ENCODE data around the gene MITF.

Gene MITF

DNA sequence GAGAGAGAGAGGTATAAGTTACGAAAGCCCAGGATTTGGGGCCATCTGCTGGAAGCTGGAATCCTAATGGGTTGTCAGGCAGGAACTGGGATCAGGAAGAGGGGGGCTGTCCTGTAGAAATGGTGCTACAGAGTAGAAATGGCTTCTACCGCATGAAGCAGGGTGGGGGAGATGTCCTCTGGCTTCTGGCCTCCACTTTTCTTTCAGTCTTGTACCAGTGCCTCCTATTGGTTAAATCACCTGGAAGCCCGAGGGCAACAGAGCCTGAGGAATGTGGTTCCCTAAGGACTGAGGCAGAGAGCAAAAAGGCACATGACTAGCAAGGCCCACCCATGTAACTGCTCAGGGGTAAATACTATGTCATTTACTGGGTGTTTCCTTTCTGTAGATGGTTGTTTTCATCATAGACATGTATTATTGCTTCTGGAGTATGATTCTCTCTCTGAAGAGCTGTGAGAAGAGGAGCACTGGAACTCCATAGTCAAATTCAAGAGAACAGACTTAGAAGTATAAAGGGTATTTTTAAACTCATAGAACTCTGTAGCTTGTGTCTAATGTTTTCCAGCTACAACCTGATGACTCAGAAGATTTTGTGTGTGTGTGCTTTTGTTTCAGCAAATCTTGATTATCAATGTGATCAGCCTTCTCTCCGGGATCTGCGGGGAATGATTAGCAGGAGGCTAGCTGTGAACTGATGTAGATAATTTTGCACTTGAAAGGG lies 20.2 kb upstream of the MITF start:
- Mint-ChIP-seq H3K27ac (no peak overlapping the region), H3K36me3 (ENCODE audit: low read depth) (no peaks in the 10 kb centered on the region), H3K4me1 (ENCODE audit: low read depth) (no peaks in the 10 kb centered on the region), H3K4me3 (no peak overlapping the region), H3K9me3 (no peaks in the 10 kb centered on the region), H3K27me3 (ENCODE audit: low read depth) (no peaks in the 10 kb centered on the region)

DNA sequence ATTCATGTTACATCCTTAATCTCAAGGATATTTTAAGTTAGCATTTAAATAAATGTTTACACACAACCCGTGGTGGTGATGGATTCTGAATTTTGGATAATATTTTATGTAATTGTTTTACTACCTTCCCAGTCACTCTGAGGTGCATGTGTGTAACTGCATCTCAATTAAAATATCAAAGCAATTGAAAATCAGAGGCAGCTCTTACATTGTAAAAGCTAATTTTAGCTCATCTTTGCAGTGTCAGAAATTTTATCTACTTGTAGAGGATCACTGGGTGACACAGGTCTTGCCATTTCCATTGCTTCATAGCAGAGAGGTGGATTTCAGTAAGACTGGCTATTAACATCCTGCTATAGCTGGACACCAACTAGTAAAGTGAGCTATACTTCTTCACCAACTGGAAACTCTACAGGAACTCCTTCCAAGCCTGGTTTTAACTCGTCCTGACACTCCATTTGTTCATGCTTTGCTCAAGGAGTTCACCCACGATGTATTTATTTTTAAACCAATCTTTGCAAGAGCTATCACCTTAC lies 19.6 kb upstream of the MITF start:
- H3K4me1 Mint-ChIP-seq (ENCODE audit: low read depth) = no peaks in the 10 kb centered on the region
- no peak overlapping the region for H3K27ac Mint-ChIP-seq
- H3K36me3 Mint-ChIP-seq (ENCODE audit: low read depth) = no peaks in the 10 kb centered on the region
- H3K27me3 Mint-ChIP-seq (ENCODE audit: low read depth) = no peaks in the 10 kb centered on the region
- H3K4me3 Mint-ChIP-seq = no peak overlapping the region
- H3K9me3 Mint-ChIP-seq = no peaks in the 10 kb centered on the region

DNA sequence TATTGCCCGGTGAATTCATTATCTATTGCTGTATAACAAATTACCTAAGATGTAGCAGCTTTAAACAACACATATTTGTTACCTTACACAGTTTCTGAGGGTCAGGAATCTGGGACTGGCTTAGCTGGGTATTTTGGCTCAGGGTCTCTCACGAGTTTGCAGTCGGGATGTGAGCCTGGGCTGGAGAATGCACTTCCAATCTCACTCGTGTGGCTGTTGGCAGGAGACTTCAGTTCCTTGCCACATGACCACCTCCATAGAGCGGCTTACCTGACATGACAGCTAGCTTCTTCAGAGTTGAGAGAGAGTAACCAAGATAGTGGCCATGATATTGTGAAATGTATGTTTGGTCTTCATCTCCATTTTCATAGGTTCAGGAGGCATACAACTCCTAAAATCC lies 18.4 kb upstream of the MITF start:
- Mint-ChIP-seq H3K36me3 (ENCODE audit: low read depth) (no peaks in the 10 kb centered on the region), H3K27me3 (ENCODE audit: low read depth) (peaks cover 3% of the 10 kb centered on the region), H3K4me1 (ENCODE audit: low read depth) (no peaks in the 10 kb centered on the region), H3K4me3 (no peak overlapping the region), H3K27ac (no peak overlapping the region), H3K9me3 (no peaks in the 10 kb centered on the region)

DNA sequence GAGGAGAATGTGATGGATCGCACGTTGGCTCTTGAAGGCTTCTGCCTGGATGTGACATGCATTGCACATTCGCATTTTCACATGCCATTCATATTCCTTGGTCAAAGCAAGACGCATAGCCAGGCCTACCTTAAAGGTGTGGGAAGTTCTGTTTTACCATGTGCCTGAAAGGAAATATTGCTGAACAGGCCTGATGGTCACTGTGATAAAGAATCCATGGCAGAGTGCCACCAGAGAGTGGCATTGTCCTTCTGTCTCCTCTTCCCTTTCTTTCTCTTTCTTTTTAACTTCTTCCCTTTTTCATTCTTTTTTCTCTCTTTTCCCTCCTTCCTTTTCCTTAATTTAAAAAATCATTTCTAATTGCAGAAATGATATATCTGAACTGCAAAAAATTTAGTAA lies 15.9 kb upstream of the MITF start:
- no peaks in the 10 kb centered on the region for H3K4me1 Mint-ChIP-seq (ENCODE audit: low read depth)
- H3K27ac Mint-ChIP-seq = no peak overlapping the region
- no peaks in the 10 kb centered on the region for H3K9me3 Mint-ChIP-seq
- H3K36me3 Mint-ChIP-seq (ENCODE audit: low read depth) = no peaks in the 10 kb centered on the region
- peaks cover 3% of the 10 kb centered on the region for H3K27me3 Mint-ChIP-seq (ENCODE audit: low read depth)
- no peak overlapping the region for H3K4me3 Mint-ChIP-seq

DNA sequence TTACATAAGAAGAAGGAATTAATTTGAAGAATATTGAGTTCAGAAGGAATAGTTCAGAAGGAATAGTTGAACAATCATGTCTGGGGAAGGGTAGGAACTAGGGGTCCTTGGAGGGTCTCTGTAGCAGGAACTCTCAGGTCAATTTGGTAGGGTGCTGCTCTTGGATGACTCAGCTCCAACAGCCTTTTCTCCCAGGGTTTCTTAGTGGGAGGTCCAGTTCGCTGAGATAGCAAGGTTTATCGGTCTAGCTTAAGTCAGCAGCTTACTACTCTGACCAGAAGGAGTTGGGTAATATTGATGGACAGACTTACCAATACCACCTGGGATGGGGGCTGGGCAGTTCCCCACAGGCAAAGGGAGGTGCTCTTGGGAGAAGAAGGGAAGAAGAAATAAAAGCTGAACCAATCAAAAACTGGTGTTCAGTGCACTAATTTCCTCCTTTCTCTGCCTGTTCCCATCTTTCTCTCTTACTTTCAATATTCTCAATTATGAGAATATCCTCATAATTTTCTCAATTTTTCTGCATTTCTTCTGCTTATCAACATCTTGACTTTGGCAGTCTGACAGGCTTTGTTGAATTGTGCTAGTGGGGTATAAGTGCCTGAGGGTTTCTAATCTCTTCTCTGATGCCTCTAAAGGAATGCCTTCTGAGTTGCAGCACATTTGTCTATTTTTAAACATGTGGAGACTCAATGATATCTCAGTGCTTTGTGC lies 14.4 kb upstream of the MITF start:
- Mint-ChIP-seq H3K9me3 (no peaks in the 10 kb centered on the region), H3K4me1 (ENCODE audit: low read depth) (no peaks in the 10 kb centered on the region), H3K36me3 (ENCODE audit: low read depth) (no peaks in the 10 kb centered on the region), H3K27me3 (ENCODE audit: low read depth) (peaks cover 3% of the 10 kb centered on the region), H3K4me3 (no peak overlapping the region), H3K27ac (no peak overlapping the region)

DNA sequence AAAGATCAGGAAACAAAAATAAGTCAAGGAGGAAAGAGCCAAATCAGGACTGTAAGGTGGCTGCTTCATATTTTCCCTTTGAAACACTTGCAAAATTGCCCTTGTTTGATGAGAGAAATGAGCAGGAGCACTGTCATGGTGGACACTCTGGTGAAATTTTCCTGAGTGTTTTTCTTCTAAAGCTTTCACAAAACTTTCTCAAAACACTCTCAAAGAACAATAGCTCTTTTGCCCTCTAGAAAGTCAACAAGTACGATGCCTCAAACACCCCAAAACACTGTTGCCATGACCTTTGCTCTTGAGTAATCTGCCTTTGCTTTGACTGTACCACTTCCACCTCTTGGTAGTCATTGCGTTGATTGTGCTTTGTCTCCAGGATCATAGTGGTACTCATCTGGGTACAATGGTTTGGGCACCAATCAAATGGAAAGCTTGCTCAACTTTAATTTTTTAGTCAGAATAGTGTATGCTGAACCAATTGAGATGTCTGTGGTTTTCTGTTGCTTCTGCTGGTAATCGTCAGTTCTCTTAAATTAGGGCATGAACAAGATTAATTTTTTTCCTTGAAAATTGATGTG lies 13.2 kb upstream of the MITF start:
- Mint-ChIP-seq H3K27me3 (ENCODE audit: low read depth) (peaks cover 3% of the 10 kb centered on the region), H3K4me3 (no peak overlapping the region), H3K27ac (no peak overlapping the region), H3K36me3 (ENCODE audit: low read depth) (no peaks in the 10 kb centered on the region), H3K4me1 (ENCODE audit: low read depth) (no peaks in the 10 kb centered on the region), H3K9me3 (no peaks in the 10 kb centered on the region)

DNA sequence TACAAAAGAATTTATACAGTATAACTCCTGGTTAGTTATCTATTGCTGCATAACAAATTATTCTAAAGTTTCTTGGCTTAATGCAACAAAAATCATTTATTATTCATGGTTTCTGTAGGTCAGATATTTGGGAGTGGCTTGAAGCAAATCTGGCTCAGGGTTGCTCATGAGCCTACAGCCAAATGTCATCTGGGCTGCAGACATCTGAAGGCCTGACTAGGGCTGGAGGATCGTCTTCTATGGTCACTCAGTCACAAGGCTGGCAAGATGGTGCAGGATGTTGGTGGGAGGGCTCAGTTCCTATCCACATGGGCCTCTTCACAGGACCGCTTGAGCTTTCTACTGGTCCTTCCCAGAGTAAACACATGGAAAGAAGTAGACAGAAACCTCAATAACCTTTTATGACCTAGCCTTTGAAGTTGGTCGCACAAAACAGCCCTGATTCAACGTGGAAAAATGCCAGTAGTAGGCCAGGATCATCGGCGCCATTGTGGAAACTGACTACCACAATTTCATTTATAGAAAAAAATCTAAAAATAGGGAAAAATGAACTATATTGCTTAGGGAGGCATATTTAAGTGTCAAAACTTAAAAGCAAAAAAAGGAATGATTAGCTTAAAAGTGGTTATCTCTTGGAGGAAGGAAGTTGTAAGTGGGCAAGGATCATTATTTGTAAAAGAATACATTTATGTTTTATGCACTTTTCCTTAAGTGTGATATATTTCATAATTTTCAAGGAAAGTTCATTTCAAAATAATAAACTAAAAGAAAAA lies 9.9 kb upstream of the MITF start:
- no peaks in the 10 kb centered on the region for H3K9me3 Mint-ChIP-seq
- H3K27ac Mint-ChIP-seq = no peak overlapping the region

DNA sequence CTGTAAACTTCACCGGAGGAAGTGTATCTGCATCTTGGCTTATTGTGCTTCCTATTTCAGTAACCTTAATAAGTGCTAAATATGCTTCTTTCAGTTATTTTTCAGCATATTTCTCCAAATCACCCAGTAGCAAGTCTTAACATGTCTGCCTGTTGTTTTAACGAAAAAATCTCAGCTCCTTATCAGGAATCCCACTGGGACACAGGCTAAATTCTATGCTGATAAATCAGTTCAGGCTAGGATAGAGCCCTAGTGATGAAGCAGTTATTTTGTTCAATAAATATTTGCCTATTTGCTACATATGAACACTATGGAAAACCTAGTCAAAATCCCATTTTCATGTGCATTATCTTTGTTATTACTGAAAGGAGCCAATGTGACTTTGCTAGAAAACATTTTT lies 8.2 kb upstream of the MITF start:
- Mint-ChIP-seq H3K27ac (no peak overlapping the region), H3K9me3 (no peaks in the 10 kb centered on the region), H3K4me1 (ENCODE audit: low read depth) (no peaks in the 10 kb centered on the region), H3K36me3 (ENCODE audit: low read depth) (no peaks in the 10 kb centered on the region), H3K4me3 (no peak overlapping the region), H3K27me3 (ENCODE audit: low read depth) (peaks cover 7% of the 10 kb centered on the region)

More for the DNA sequence above, 9.9 kb upstream of the MITF start:
- Mint-ChIP-seq H3K36me3 (ENCODE audit: low read depth) (no peaks in the 10 kb centered on the region), H3K27me3 (ENCODE audit: low read depth) (peaks cover 3% of the 10 kb centered on the region), H3K4me3 (no peak overlapping the region), H3K4me1 (ENCODE audit: low read depth) (no peaks in the 10 kb centered on the region)

DNA sequence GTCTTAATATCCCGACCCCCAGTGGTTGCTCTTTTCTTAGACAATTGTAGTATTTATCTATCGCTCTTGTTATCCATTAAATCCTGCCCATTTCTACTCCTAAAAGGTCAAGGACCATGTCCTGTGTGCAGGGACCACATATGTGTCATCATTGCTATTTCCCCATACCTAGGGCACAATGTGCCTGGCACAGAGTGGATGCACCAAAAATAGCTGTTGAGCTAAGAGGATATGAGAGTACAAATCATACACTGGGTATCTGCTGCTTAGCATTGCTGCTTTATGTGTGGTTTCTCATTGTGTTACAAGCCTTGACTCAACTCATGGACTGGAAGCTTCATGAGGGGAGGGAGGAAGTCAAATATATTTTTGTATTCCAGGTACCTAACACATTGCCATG lies 3.4 kb upstream of the MITF start:
- H3K4me3 Mint-ChIP-seq = no peak overlapping the region
- no peaks in the 10 kb centered on the region for H3K9me3 Mint-ChIP-seq
- peaks cover 5% of the 10 kb centered on the region for H3K4me1 Mint-ChIP-seq (ENCODE audit: low read depth)
- H3K36me3 Mint-ChIP-seq (ENCODE audit: low read depth) = no peaks in the 10 kb centered on the region
- H3K27me3 Mint-ChIP-seq (ENCODE audit: low read depth) = peaks cover 45% of the 10 kb centered on the region
- no peak overlapping the region for H3K27ac Mint-ChIP-seq

DNA sequence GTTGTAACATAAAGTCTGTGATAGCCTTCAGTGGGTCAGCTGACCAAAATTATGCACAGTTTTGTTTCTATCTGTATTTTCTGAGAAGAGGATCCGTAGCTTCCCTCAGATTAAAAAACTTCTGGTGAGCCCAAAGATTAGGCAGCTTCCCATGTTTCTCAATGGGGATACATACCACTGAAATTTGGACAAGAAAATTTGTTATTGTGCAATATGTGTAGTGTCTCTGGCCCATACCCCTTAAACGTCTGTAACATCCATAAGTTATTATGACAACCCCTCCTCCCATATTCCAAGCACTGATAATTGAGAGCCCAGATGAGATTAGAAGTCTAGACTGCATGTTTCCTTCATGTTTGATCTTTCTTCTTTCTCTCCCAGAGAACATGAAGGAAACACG lies 1.9 kb upstream of the MITF start:
- Mint-ChIP-seq H3K9me3 (no peaks in the 10 kb centered on the region), H3K36me3 (ENCODE audit: low read depth) (no peaks in the 10 kb centered on the region), H3K4me3 (no peak overlapping the region), H3K4me1 (ENCODE audit: low read depth) (peaks cover 5% of the 10 kb centered on the region), H3K27ac (no peak overlapping the region), H3K27me3 (ENCODE audit: low read depth) (peaks cover 57% of the 10 kb centered on the region)

DNA sequence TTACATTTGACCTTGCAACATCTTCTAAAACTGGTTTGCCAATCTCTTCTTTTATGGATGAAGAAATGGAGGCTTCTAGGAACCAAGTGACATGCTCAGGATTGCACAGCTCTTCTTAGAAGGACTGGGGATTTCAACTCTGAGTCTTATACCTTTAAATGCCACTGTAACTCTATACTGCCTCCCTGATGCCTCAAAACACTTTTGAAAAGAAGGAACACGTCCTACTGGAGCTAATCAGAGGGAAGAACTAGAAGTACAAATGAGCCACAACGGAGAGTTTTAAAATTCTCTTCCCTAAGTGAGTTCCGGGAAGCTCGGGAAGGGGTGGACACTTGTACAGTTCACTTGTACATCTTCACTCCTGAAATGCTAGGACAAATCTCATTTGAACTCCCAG lies 949 bp upstream of the MITF start:
- peaks cover 5% of the 10 kb centered on the region for H3K4me1 Mint-ChIP-seq (ENCODE audit: low read depth)
- no peaks in the 10 kb centered on the region for H3K36me3 Mint-ChIP-seq (ENCODE audit: low read depth)
- H3K4me3 Mint-ChIP-seq = peak overlapping the region; percentile 71
- no peak overlapping the region for H3K27ac Mint-ChIP-seq
- H3K27me3 Mint-ChIP-seq (ENCODE audit: low read depth) = peaks cover 62% of the 10 kb centered on the region
- no peaks in the 10 kb centered on the region for H3K9me3 Mint-ChIP-seq

DNA sequence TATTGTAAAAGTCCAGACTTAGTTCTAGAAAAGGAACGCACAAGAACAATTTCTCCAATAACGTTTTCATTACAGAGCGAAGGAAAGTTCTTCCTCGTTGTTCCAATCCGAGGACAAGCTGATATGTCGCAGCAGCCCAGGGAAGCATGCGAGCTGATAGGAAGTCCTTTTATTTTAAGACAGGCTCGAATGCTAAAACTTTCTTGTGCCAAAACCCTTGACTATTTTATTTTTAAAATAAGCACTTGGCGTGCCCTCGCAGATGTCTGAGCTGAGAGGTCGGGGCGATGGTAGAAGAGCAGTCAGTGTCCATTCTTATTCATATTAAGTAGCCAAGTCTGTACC lies 433 bp upstream of the MITF start:
- Mint-ChIP-seq H3K27ac (no peak overlapping the region), H3K36me3 (ENCODE audit: low read depth) (no peaks in the 10 kb centered on the region), H3K9me3 (no peaks in the 10 kb centered on the region), H3K4me1 (ENCODE audit: low read depth) (peaks cover 5% of the 10 kb centered on the region), H3K27me3 (ENCODE audit: low read depth) (peaks cover 66% of the 10 kb centered on the region), H3K4me3 (peak overlapping the region; percentile 71)

DNA sequence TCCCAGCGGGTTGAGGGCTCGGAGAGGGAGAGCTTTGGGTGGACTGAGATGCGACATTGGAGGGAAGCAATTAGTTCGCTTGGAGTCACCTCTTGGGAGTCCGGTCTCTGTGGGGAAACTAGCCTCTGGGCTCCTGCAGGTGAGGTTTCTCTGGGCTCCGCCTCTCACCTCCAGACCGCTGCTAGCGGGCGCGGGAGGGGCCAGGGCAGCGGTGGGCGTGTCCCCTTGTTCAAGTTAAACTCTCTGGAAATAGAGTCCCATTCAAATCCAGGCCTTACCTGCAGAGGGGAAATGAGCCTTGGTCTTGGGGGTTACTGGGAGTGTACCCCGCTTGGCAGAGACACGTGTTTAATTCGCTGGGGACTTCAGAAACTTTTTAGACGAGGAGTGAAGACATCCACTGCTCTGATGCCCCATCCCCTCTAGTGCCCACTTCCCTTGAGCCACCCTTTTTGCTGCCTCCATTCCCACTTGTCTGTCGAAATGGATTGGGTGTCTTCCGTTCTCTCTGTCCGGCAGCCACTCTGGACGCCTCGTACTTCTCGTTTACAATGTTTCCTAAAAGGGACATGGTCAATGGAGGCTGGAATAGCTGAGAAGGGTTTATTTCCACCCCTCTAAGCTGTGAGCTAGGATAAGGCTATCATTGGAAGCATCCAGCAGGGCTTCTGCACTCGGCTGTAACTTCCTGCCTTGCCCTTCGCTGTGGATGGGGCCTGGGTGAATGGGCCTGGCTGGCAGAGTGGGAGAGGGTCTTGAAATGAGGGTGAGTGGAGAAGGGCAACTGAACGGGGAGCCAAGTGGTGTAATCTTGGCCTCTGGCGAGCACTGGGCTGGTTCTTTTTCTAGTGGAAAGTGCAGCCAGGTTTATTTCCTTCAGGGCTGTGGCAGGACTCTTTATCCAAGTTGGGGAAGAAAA lies 1.1 kb downstream of the MITF start:
- Mint-ChIP-seq H3K9me3 (no peaks in the 10 kb centered on the region), H3K27me3 (ENCODE audit: low read depth) (peaks cover 65% of the 10 kb centered on the region), H3K36me3 (ENCODE audit: low read depth) (no peaks in the 10 kb centered on the region), H3K4me3 (peak overlapping the region; percentile 25), H3K4me1 (ENCODE audit: low read depth) (peaks cover 5% of the 10 kb centered on the region), H3K27ac (no peak overlapping the region)
